Measurements from ENCODE around the gene RXFP4. TPM values are rescaled to one million over a fixed set of nuclear protein-coding genes. Genes with fewer than 3 reads are reported as not detected.
A peak's percentile ranks its signal among the peaks of the same experiment; 100 is the strongest.
"Not testable (repeated sequence)": the region's sequence is repeated elsewhere in the genome, so short reads cannot be mapped to it uniquely, and the experiment has no call there.

Gene RXFP4
- total RNA-seq, 1 donor from 2014 or later: not detected

GRCh38 chr1:155920717-155921116, 20.7 kb upstream of the RXFP4 start:
- no peak overlapping the region for H3K4me3 ChIP-seq (ENCODE audit: low read depth, low read length)
- H3K36me3 ChIP-seq (ENCODE audit: control insufficient read depth, insufficient read depth, low read length): peaks cover 4% of the 10 kb centered on the region
- no peak for DNase-seq (ENCODE audit: low read depth)
- no peak for TF ChIP-seq CTCF (IDR thresholded peaks at IDR 0.05; ENCODE audit: insufficient read depth, low read length, poor library complexity, severe bottlenecking)
- H3K27me3 ChIP-seq (ENCODE audit: control insufficient read depth, insufficient read depth, low read length): no peaks in the 10 kb centered on the region

- no peak for TF ChIP-seq CTCF (IDR thresholded peaks at IDR 0.05; ENCODE audit: insufficient read depth, low read length, poor library complexity, severe bottlenecking)
- Histone ChIP-seq H3K36me3 (ENCODE audit: control insufficient read depth, insufficient read depth, low read length) (peaks cover 3% of the 10 kb centered on the region), H3K27me3 (ENCODE audit: control insufficient read depth, insufficient read depth, low read length) (no peaks in the 10 kb centered on the region), H3K4me3 (ENCODE audit: low read depth, low read length) (no peak overlapping the region)
- no peak for DNase-seq (ENCODE audit: low read depth)
These were observed 15.9 kb upstream of the RXFP4 start for GRCh38 chr1:155925506-155925905.

- peaks cover 4% of the 10 kb centered on the region for H3K36me3 ChIP-seq (ENCODE audit: control insufficient read depth, insufficient read depth, low read length)
These were observed 12.4 kb upstream of the RXFP4 start for GRCh38 chr1:155929057-155929456.

GRCh38 chr1:155930725-155931124, 10.7 kb upstream of the RXFP4 start:
- not testable (repeated sequence) for DNase-seq (ENCODE audit: low read depth); H3K36me3 ChIP-seq (ENCODE audit: control insufficient read depth, insufficient read depth, low read length); H3K27me3 ChIP-seq (ENCODE audit: control insufficient read depth, insufficient read depth, low read length)
- H3K4me3 ChIP-seq (ENCODE audit: low read depth, low read length): peak overlapping the region; percentile 16

More at GRCh38 chr1:155929057-155929456, 12.4 kb upstream of the RXFP4 start:
- Histone ChIP-seq H3K27me3 (ENCODE audit: control insufficient read depth, insufficient read depth, low read length) (no peaks in the 10 kb centered on the region), H3K4me3 (ENCODE audit: low read depth, low read length) (no peak overlapping the region)
- no peak for DNase-seq (ENCODE audit: low read depth)
- no peak for TF ChIP-seq CTCF (IDR thresholded peaks at IDR 0.05; ENCODE audit: insufficient read depth, low read length, poor library complexity, severe bottlenecking)

GRCh38 chr1:155931332-155932038, 10.0 kb upstream of the RXFP4 start:
- Histone ChIP-seq H3K36me3 (ENCODE audit: control insufficient read depth, insufficient read depth, low read length) (peaks cover 1% of the 10 kb centered on the region), H3K27me3 (ENCODE audit: control insufficient read depth, insufficient read depth, low read length) (no peaks in the 10 kb centered on the region), H3K4me3 (ENCODE audit: low read depth, low read length) (peak overlapping the region; percentile 16)
- peak; percentile 52 for DNase-seq (ENCODE audit: low read depth)
- no peak for TF ChIP-seq CTCF (IDR thresholded peaks at IDR 0.05; ENCODE audit: insufficient read depth, low read length, poor library complexity, severe bottlenecking)

GRCh38 chr1:155932081-155932480, 9.4 kb upstream of the RXFP4 start:
- no peak for TF ChIP-seq CTCF (IDR thresholded peaks at IDR 0.05; ENCODE audit: insufficient read depth, low read length, poor library complexity, severe bottlenecking)
- DNase-seq (ENCODE audit: low read depth): no peak
- Histone ChIP-seq H3K36me3 (ENCODE audit: control insufficient read depth, insufficient read depth, low read length) (peaks cover 1% of the 10 kb centered on the region), H3K4me3 (ENCODE audit: low read depth, low read length) (no peak overlapping the region), H3K27me3 (ENCODE audit: control insufficient read depth, insufficient read depth, low read length) (no peaks in the 10 kb centered on the region)
